ENCODE data around the gene CRACDL. TPM values are rescaled to one million over a fixed set of nuclear protein-coding genes. Genes with fewer than 3 reads are reported as not detected.
A peak's percentile ranks its signal among the peaks of the same experiment; 100 is the strongest.

CRACDL gene
- total and polyA plus RNA-seq, 2 of the 13 experiments (the other 11 are each of a cell fraction or from before 2014, with no cell fraction given), result 0.15 to 0.26 TPM

DNA sequence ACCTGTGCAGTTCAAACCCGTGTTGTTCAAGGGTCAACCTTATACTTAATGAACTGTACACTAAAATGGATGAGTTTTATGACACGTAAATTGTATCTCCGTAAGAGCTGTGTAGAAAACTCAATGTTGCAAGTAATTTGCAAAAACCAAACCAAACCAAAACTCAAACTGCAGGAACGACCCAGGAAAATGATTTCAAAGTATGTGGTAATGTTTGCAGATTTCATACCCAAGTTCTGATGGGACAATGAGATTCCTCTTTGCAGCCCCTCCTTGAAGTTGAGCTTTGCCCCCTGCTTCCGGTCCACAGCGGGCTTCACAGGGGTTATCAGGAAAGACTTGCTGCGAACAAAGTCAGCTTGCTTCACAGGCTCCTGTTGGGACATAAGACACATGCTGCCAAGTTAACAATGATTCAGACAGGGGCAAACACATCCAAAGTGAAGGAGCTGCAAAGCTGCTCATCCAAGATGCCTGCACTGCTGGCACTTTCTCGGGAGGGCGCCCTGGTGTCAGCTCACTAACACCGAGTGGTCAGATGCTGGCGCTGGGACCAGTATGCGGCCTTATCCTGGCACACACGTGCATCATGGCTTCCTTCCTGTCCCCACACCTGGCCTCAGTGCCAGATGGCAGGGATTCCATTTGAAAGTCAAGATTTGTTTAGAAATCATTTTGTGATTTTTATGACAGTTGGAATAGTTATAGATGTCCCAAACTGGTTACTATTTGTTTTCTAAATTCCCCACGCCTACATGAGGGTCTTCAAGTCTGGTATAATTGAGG lies 139.9 kb downstream of the CRACDL start (continued):
- TF ChIP-seq ZNF280B (CRISPR knock-in tag; IDR thresholded peaks at IDR 0.05; ENCODE audit: borderline replicate concordance), result no peak
- peak; percentile 99 for TF ChIP-seq SMAD3 (CRISPR knock-in tag; IDR thresholded peaks at IDR 0.05)
- TF ChIP-seq ZNF747 (CRISPR knock-in tag; IDR thresholded peaks at IDR 0.05; ENCODE audit: borderline replicate concordance), result peak; percentile 90; the same call in 1 of the 2 replicates
- no peak for TF ChIP-seq CBX2 (IDR thresholded peaks at IDR 0.05; ENCODE audit: low read depth, low read length)
- TF ChIP-seq CBX2 (CRISPR knock-in tag; IDR thresholded peaks at IDR 0.05; ENCODE audit: low read depth), result no peak
- TF ChIP-seq SMYD3 (CRISPR knock-in tag; IDR thresholded peaks at IDR 0.05), result peak; percentile 89; the same call in 1 of the 2 replicates
- peak; percentile 96 for TF ChIP-seq CEBPB (IDR thresholded peaks at IDR 0.05; ENCODE audit: borderline replicate concordance, low read depth, low read length)
- peak; percentile 89; the same call in 1 of the 2 replicates for TF ChIP-seq TIGD3 (CRISPR knock-in tag; IDR thresholded peaks at IDR 0.05; ENCODE audit: borderline replicate concordance)
- no peak for TF ChIP-seq MTF2 (CRISPR knock-in tag; IDR thresholded peaks at IDR 0.05; ENCODE audit: borderline replicate concordance)
- peak; percentile 78; the same call in 1 of the 2 replicates for TF ChIP-seq MAZ (IDR thresholded peaks at IDR 0.05; ENCODE audit: borderline replicate concordance, low read depth, low read length)
- peak; percentile 75; the same call in 1 of the 2 replicates for TF ChIP-seq MAZ (CRISPR knock-in tag; IDR thresholded peaks at IDR 0.05; ENCODE audit: low read depth)
- peak; percentile 93 for TF ChIP-seq MBD4 (IDR thresholded peaks at IDR 0.05; ENCODE audit: borderline replicate concordance, low read length)
- TF ChIP-seq ATF1 (CRISPR knock-in tag; IDR thresholded peaks at IDR 0.05), result peak; percentile 77
- no peak for TF ChIP-seq ZNF329 (CRISPR knock-in tag; IDR thresholded peaks at IDR 0.05; ENCODE audit: low read depth)
- TF ChIP-seq HDAC1 (CRISPR knock-in tag; IDR thresholded peaks at IDR 0.05), result peak; percentile 97
- TF ChIP-seq ZNF772 (CRISPR knock-in tag; IDR thresholded peaks at IDR 0.05), result peak; percentile 93
- TF ChIP-seq ZNF746 (CRISPR knock-in tag; IDR thresholded peaks at IDR 0.05), result peak; percentile 90
- 0 out of 2 replicates have a peak, but pooled peaks have one; percentile 22 for TF ChIP-seq USF2 (IDR thresholded peaks at IDR 0.05; ENCODE audit: low read depth, low read length)
- TF ChIP-seq USF2 (CRISPR knock-in tag; IDR thresholded peaks at IDR 0.05; ENCODE audit: borderline replicate concordance), result peak; percentile 34; the same call in 1 of the 2 replicates
- 0 out of 2 replicates have a peak, but pooled peaks have one; percentile 58 for TF ChIP-seq ZNF724P (CRISPR knock-in tag; IDR thresholded peaks at IDR 0.05; ENCODE audit: borderline replicate concordance)
